Testis (tissue), 2 donors: Measurements from ENCODE around the gene SH3D21.

Source experiments
- CTCF ChIP-seq, 3 experiments: fragments of 450-650 bp in 2 of 3; fragments of 200-600 bp in 1 of 3; sonication (generic) in 1 of 3; IDR thresholded peaks; one replicate each; pipeline ENCODE4 v1.5.1; 2016 to 2019; ENCODE audit warnings: antibody characterized with exemption in 3 of 3, mild to moderate bottlenecking in 2 of 3, moderate library complexity in 1 of 3
- POLR2A ChIP-seq: fragments of 450-650 bp; IDR thresholded peaks from one replicate; pipeline ENCODE4 v1.6.1; 2017; ENCODE audit warnings: antibody characterized with exemption, mild to moderate bottlenecking, moderate library complexity

- TF ChIP-seq CTCF (IDR thresholded peaks at IDR 0.05) (no peak), POLR2A (no peak)
These were observed 926 bp upstream of the SH3D21 start for GRCh38 chr1:36304970-36305914.
